PFSK-1 (cell line): Measurements from ENCODE around the gene EXOC4.

ENCODE experiments used
- POLR2AphosphoS5 ChIP-seq: IDR thresholded peaks from 2 replicates; pipeline ENCODE4 v1.6.1; 2012; ENCODE audit warnings: low read depth, mild to moderate bottlenecking, control low read depth, low read length, moderate library complexity
- TF ChIP-seq, protein P1 (sequence below), 2 experiments: IDR thresholded peaks; 2 replicates each; pipeline versions ENCODE4 v1.6.1 to v1.8.0; 2011 to 2012; ENCODE audit warnings: low read depth in 2 of 2, low read length in 2 of 2, control low read depth in 1 of 2, inconsistent platforms in 1 of 2, mild to moderate bottlenecking in 1 of 2, moderate library complexity in 1 of 2; ENCODE audit not compliant: insufficient read depth in 1 of 2

DNA sequence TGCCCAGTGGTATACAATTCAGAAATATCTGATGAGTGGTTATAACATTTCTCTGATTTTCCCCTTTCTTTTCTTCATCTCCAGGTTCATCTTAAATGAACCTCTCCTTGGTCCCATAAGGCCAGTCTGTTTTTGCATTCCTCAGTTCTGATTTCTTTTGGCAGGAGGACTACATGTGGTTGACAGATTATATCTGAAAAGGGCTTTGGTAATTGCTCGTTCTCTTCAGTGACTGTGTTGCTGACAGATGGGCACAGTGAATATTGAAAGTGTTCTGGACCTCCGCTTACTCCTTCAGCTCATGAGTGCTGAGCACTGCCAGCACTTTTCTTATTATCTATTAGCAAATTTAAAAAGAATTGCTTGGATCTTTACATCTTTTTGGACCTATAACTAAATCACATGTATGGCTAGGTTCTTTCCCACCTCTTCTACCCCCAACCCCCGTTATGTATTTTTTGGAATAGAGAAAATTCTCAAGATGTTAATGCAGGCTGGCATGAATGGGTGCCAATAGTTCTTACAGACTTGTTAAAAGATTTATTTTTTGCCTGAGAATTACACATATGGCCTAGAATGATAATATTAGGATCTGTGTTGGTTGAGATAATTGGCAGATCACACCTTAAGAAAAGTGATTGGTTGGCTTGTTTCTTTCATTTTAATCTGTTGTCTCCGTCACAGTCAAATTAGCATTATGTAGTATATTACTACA, 323.0 kb downstream of the EXOC4 start:
- TF ChIP-seq, protein P1, sequence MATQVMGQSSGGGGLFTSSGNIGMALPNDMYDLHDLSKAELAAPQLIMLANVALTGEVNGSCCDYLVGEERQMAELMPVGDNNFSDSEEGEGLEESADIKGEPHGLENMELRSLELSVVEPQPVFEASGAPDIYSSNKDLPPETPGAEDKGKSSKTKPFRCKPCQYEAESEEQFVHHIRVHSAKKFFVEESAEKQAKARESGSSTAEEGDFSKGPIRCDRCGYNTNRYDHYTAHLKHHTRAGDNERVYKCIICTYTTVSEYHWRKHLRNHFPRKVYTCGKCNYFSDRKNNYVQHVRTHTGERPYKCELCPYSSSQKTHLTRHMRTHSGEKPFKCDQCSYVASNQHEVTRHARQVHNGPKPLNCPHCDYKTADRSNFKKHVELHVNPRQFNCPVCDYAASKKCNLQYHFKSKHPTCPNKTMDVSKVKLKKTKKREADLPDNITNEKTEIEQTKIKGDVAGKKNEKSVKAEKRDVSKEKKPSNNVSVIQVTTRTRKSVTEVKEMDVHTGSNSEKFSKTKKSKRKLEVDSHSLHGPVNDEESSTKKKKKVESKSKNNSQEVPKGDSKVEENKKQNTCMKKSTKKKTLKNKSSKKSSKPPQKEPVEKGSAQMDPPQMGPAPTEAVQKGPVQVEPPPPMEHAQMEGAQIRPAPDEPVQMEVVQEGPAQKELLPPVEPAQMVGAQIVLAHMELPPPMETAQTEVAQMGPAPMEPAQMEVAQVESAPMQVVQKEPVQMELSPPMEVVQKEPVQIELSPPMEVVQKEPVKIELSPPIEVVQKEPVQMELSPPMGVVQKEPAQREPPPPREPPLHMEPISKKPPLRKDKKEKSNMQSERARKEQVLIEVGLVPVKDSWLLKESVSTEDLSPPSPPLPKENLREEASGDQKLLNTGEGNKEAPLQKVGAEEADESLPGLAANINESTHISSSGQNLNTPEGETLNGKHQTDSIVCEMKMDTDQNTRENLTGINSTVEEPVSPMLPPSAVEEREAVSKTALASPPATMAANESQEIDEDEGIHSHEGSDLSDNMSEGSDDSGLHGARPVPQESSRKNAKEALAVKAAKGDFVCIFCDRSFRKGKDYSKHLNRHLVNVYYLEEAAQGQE (IDR thresholded peaks at IDR 0.05; ENCODE audit: insufficient read depth in 1 of 2, low read depth in 2 of 2, low read length in 2 of 2): no peak
- no peak for TF ChIP-seq POLR2AphosphoS5
